ENCODE measurements around the gene CEPT1.

- TF ChIP-seq CTCF (conservative IDR thresholded peaks at IDR 0.05 in 1 of 2, IDR thresholded peaks at IDR 0.05 in 1 of 2; ENCODE audit: extremely low read depth in 1 of 2, insufficient read depth in 1 of 2, low read depth in 1 of 2, low read length in 2 of 2) (no peak), EZH2 (IDR thresholded peaks at IDR 0.05; ENCODE audit: borderline replicate concordance, low read length) (no peak)
Measured at GRCh38 chr1:111182052-111182451, 42.0 kb downstream of the CEPT1 start.
